ENCODE data around the gene AAGAB. TPM values are rescaled to one million over a fixed set of nuclear protein-coding genes. Genes with fewer than 3 reads are reported as not detected.
"Not testable (repeated sequence)": the region's sequence is repeated elsewhere in the genome, so short reads cannot be mapped to it uniquely, and the experiment has no call there.

AAGAB gene
- total RNA-seq, 4 donors from 2014 or later = 29.4 to 39.2 (median 30.9) TPM

DNA sequence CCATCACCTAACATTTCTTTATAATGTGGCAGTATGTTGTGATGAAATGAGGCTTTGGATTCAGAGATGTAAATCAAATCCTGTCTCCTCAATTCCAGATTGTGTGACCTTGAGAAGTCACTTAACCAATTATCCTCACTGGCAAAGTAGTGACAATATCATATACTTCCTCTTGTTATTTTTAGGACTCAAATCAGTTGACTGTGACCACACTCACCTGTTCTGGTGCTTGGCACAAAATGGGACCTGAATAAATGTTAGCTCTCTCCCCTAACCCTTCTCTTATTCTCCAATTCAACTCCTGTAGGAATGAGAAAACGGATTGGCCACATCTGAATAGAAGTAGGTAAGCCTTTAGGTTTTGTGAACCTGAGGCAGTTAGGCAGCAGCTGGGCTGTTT, 42.2 kb upstream of the AAGAB start:
- Histone ChIP-seq H3K27ac (no peak overlapping the region), H3K4me3 (no peak overlapping the region), H3K4me1 (no peaks in the 10 kb centered on the region), H3K36me3 (no peaks in the 10 kb centered on the region), H3K27me3 (no peaks in the 10 kb centered on the region), H3K9me3 (no peaks in the 10 kb centered on the region)
- intact Hi-C loops (cut with DNase I; ENCODE audit: low total_unique reads) (no loop called here), in situ Hi-C loops (cut with MboI; ENCODE audit: low sequenced_read_pairs in 4 of 4) (loop anchor here in 1 of 4 donors (5.0 kb wide), 1 partner anchor 339 kb away; no protein-coding TSS in a partner anchor)
- DNase-seq (no peak), ATAC-seq (no peak)
- TF ChIP-seq, protein P1, sequence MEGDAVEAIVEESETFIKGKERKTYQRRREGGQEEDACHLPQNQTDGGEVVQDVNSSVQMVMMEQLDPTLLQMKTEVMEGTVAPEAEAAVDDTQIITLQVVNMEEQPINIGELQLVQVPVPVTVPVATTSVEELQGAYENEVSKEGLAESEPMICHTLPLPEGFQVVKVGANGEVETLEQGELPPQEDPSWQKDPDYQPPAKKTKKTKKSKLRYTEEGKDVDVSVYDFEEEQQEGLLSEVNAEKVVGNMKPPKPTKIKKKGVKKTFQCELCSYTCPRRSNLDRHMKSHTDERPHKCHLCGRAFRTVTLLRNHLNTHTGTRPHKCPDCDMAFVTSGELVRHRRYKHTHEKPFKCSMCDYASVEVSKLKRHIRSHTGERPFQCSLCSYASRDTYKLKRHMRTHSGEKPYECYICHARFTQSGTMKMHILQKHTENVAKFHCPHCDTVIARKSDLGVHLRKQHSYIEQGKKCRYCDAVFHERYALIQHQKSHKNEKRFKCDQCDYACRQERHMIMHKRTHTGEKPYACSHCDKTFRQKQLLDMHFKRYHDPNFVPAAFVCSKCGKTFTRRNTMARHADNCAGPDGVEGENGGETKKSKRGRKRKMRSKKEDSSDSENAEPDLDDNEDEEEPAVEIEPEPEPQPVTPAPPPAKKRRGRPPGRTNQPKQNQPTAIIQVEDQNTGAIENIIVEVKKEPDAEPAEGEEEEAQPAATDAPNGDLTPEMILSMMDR (IDR thresholded peaks at IDR 0.05 in 4 of 5, conservative IDR thresholded peaks at IDR 0.05 in 1 of 5) = no peak
- TF ChIP-seq POLR2A (IDR thresholded peaks at IDR 0.05) = no peak

GRCh38 chr15:67296188-67296587, 41.7 kb upstream of the AAGAB start:
- DNase-seq (no peak), ATAC-seq (no peak)
- no peak overlapping the region for H3K27ac ChIP-seq
- no peaks in the 10 kb centered on the region for H3K36me3 ChIP-seq
- intact Hi-C loops (cut with DNase I; ENCODE audit: low total_unique reads) = no loop called here
- TF ChIP-seq, protein P1 (IDR thresholded peaks at IDR 0.05 in 4 of 5, conservative IDR thresholded peaks at IDR 0.05 in 1 of 5) = no peak
- no peak for TF ChIP-seq POLR2A (IDR thresholded peaks at IDR 0.05)
- H3K9me3 ChIP-seq = no peaks in the 10 kb centered on the region
- no peaks in the 10 kb centered on the region for H3K4me1 ChIP-seq
- in situ Hi-C loops (cut with MboI; ENCODE audit: low sequenced_read_pairs in 4 of 4) = loop anchor here in 1 of 4 donors (5.0 kb wide), 1 partner anchor 339 kb away; no protein-coding TSS in a partner anchor
- H3K27me3 ChIP-seq = no peaks in the 10 kb centered on the region
- no peak overlapping the region for H3K4me3 ChIP-seq

- Histone ChIP-seq H3K36me3 (no peaks in the 10 kb centered on the region), H3K4me3 (no peak overlapping the region), H3K4me1 (no peaks in the 10 kb centered on the region), H3K27ac (no peak overlapping the region), H3K27me3 (no peaks in the 10 kb centered on the region), H3K9me3 (peaks cover 0 to 8% (median 0%) of the 10 kb centered on the region in 3 donors)
- in situ Hi-C loops (cut with MboI; ENCODE audit: low sequenced_read_pairs in 4 of 4) (no loop called here), intact Hi-C loops (cut with DNase I; ENCODE audit: low total_unique reads) (no loop called here)
- ATAC-seq (no peak), DNase-seq (no peak)
- TF ChIP-seq, protein P1 (IDR thresholded peaks at IDR 0.05 in 4 of 5, conservative IDR thresholded peaks at IDR 0.05 in 1 of 5) = no peak
- no peak for TF ChIP-seq POLR2A (IDR thresholded peaks at IDR 0.05)
These were observed 35.9 kb upstream of the AAGAB start for GRCh38 chr15:67290319-67290718.

DNA sequence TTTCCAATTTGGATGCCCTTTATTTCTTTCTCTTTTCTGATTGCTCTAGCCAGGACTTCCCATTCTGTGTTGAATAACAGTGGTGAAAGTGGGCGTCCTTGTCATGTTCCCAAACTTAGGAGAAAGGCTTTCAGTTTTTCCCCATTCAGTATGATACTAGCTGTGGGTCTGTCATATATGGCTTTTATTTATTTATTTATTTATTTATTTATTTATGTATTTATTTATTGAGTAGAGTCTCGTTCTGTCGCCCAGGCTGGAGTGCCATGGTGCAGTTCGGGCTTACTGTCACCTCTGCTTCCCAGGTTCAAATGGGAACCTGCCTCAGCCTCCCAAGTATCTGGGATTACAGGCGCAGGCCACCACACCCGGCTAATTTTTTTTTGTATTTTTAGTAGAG, 31.9 kb upstream of the AAGAB start:
- H3K27me3 ChIP-seq; in situ Hi-C loops (cut with MboI; ENCODE audit: low sequenced_read_pairs in 4 of 4); H3K4me1 ChIP-seq; H3K4me3 ChIP-seq; H3K36me3 ChIP-seq; ATAC-seq; intact Hi-C loops (cut with DNase I; ENCODE audit: low total_unique reads); DNase-seq; H3K27ac ChIP-seq; H3K9me3 ChIP-seq: not testable (repeated sequence)

- H3K9me3 ChIP-seq; H3K36me3 ChIP-seq; ATAC-seq; H3K27me3 ChIP-seq; H3K27ac ChIP-seq; DNase-seq; in situ Hi-C loops (cut with MboI; ENCODE audit: low sequenced_read_pairs in 4 of 4); H3K4me1 ChIP-seq; intact Hi-C loops (cut with DNase I; ENCODE audit: low total_unique reads); H3K4me3 ChIP-seq: not testable (repeated sequence)
These were observed 31.2 kb upstream of the AAGAB start for GRCh38 chr15:67285625-67286024.

- no peaks in the 10 kb centered on the region for H3K36me3 ChIP-seq
- TF ChIP-seq, protein P1 (IDR thresholded peaks at IDR 0.05 in 4 of 5, conservative IDR thresholded peaks at IDR 0.05 in 1 of 5) = no peak
- no peak for TF ChIP-seq POLR2A (IDR thresholded peaks at IDR 0.05)
- H3K27ac ChIP-seq = no peak overlapping the region
- H3K4me3 ChIP-seq = no peak overlapping the region
- H3K9me3 ChIP-seq = peaks cover 0 to 8% (median 0%) of the 10 kb centered on the region in 3 donors
- ATAC-seq (no peak), DNase-seq (no peak)
- H3K4me1 ChIP-seq = no peaks in the 10 kb centered on the region
- no peaks in the 10 kb centered on the region for H3K27me3 ChIP-seq
- intact Hi-C loops (cut with DNase I; ENCODE audit: low total_unique reads) = no loop called here
- in situ Hi-C loops (cut with MboI; ENCODE audit: low sequenced_read_pairs in 4 of 4) = no loop called here
These were observed 27.3 kb upstream of the AAGAB start for GRCh38 chr15:67281714-67282113.
